Glutamatergic neuron (in vitro differentiated cells): Measurements from ENCODE around the gene ESRRA. TPM values are rescaled to one million over a fixed set of nuclear protein-coding genes. Genes with fewer than 3 reads are reported as not detected.

Experiments used
- DNase-seq: peaks from one replicate; pipeline ENCODE4 v3.0.0; 2022
- H3K27ac Mint-ChIP-seq: one replicate; pipeline ENCODE4 v1.8.0; 2020; ENCODE audit warnings: mild to moderate bottlenecking, mixed read lengths, inconsistent platforms; ENCODE audit not compliant: unreplicated experiment
- H3K27me3 Mint-ChIP-seq: one replicate; pipeline ENCODE4 v1.8.0; 2020; ENCODE audit warnings: mild to moderate bottlenecking, moderate library complexity, mixed read lengths, inconsistent platforms; ENCODE audit not compliant: unreplicated experiment
- H3K36me3 Mint-ChIP-seq: one replicate; pipeline ENCODE4 v1.8.0; 2020; ENCODE audit warnings: mild to moderate bottlenecking, mixed read lengths, inconsistent platforms; ENCODE audit not compliant: unreplicated experiment
- H3K4me1 Mint-ChIP-seq: one replicate; pipeline ENCODE4 v1.8.0; 2020; ENCODE audit warnings: mild to moderate bottlenecking, low read depth, mixed read lengths, inconsistent platforms; ENCODE audit not compliant: unreplicated experiment
- H3K4me3 Mint-ChIP-seq: one replicate; pipeline ENCODE4 v1.8.0; 2020; ENCODE audit warnings: mild to moderate bottlenecking, mixed read lengths, inconsistent platforms; ENCODE audit not compliant: unreplicated experiment
- H3K9me3 Mint-ChIP-seq: one replicate; pipeline ENCODE4 v1.8.0; 2020; ENCODE audit warnings: mild to moderate bottlenecking, moderate library complexity, mixed read lengths, inconsistent platforms; ENCODE audit not compliant: unreplicated experiment
- total RNA-seq: library from RNA; stranded (reverse); fragmentation: NEBNext Ultra II Directional; extraction: Animal tissue kit (Norgen Biotek cat#: 25700); gene quantifications from one replicate; pipeline ENCODE4 v1.2.1, GENCODE V29; 2021; ENCODE audit not compliant: unreplicated experiment
- TF ChIP-seq, protein P1 (sequence below): fragments of 200-600 bp; sonication (generic); IDR thresholded peaks from one replicate; pipeline ENCODE4 v1.5.0; 2021; ENCODE audit not compliant: partially characterized antibody, unreplicated experiment

Gene ESRRA
- total RNA-seq, 1 donor from 2014 or later, result 69.9 TPM

DNA sequence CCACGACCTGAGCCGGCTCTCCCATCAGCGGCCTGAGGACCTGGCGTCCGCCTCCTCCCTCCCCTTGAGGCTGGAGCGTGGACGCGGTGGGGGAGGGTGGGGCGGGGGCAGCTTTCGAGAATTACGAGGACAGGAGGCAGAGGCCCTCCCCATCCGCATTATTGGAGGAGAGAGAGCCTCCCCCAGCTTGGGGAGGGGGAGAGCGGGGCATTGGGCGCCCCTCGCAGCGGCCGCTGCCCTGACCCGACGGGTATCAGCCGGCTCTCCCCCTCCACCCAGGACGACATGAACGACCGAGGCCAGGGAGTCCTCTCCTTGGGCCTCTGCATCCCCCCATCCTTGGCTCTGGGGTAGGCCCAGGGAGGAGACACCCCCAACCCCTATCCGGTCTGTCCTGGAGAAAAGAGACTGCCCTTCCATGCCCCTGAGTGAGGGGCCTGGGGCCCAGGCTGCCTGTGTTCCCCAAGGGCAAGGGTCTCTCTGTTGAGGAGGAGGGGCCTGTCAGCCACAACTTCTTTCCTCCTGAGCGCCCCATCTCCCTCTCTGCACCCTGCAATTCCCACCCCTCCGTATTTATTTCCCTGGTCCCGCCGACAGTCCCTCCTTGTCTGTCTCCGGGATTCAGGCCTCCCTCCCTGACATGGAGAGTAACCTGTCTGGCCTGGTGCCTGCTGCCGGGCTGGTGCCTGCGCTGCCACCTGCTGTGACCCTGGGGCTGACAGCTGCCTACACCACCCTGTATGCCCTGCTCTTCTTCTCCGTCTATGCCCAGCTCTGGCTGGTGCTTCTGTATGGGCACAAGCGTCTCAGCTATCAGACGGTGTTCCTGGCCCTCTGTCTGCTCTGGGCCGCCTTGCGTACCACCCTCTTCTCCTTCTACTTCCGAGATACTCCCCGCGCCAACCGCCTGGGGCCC, 19.2 kb upstream of the ESRRA start:
- H3K4me3 Mint-ChIP-seq, result peak overlapping the region; percentile 86
- peak overlapping the region; percentile 65 for H3K27ac Mint-ChIP-seq
- H3K4me1 Mint-ChIP-seq, result peaks cover 10% of the 10 kb centered on the region
- TF ChIP-seq, protein P1, sequence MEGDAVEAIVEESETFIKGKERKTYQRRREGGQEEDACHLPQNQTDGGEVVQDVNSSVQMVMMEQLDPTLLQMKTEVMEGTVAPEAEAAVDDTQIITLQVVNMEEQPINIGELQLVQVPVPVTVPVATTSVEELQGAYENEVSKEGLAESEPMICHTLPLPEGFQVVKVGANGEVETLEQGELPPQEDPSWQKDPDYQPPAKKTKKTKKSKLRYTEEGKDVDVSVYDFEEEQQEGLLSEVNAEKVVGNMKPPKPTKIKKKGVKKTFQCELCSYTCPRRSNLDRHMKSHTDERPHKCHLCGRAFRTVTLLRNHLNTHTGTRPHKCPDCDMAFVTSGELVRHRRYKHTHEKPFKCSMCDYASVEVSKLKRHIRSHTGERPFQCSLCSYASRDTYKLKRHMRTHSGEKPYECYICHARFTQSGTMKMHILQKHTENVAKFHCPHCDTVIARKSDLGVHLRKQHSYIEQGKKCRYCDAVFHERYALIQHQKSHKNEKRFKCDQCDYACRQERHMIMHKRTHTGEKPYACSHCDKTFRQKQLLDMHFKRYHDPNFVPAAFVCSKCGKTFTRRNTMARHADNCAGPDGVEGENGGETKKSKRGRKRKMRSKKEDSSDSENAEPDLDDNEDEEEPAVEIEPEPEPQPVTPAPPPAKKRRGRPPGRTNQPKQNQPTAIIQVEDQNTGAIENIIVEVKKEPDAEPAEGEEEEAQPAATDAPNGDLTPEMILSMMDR, result no peak
- H3K9me3 Mint-ChIP-seq, result peaks cover 8% of the 10 kb centered on the region
- DNase-seq, result no peak
- peaks cover 5% of the 10 kb centered on the region for H3K36me3 Mint-ChIP-seq
- peaks cover 8% of the 10 kb centered on the region for H3K27me3 Mint-ChIP-seq

DNA sequence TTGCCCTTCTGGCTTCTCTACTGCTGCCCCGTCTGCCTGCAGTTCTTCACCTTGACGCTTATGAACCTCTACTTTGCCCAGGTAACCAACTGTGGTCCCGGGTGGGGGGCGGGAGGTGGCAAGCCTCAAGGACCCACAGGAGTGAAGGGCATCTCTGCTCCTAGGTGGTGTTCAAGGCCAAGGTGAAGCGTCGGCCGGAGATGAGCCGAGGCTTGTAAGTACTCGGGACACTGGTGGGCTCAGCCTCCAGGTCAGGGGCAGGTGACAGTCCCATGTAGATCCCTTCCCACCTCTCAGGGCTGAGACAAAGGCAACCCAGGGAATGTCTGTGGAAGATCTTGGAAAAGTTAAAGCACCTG, 18.5 kb upstream of the ESRRA start:
- peak overlapping the region; percentile 65 for H3K27ac Mint-ChIP-seq
- H3K27me3 Mint-ChIP-seq, result peaks cover 6% of the 10 kb centered on the region
- peaks cover 7% of the 10 kb centered on the region for H3K4me1 Mint-ChIP-seq
- H3K4me3 Mint-ChIP-seq, result peak overlapping the region; percentile 86
- no peak for DNase-seq
- H3K36me3 Mint-ChIP-seq, result peaks cover 5% of the 10 kb centered on the region
- H3K9me3 Mint-ChIP-seq, result peaks cover 8% of the 10 kb centered on the region
- TF ChIP-seq, protein P1, result no peak

DNA sequence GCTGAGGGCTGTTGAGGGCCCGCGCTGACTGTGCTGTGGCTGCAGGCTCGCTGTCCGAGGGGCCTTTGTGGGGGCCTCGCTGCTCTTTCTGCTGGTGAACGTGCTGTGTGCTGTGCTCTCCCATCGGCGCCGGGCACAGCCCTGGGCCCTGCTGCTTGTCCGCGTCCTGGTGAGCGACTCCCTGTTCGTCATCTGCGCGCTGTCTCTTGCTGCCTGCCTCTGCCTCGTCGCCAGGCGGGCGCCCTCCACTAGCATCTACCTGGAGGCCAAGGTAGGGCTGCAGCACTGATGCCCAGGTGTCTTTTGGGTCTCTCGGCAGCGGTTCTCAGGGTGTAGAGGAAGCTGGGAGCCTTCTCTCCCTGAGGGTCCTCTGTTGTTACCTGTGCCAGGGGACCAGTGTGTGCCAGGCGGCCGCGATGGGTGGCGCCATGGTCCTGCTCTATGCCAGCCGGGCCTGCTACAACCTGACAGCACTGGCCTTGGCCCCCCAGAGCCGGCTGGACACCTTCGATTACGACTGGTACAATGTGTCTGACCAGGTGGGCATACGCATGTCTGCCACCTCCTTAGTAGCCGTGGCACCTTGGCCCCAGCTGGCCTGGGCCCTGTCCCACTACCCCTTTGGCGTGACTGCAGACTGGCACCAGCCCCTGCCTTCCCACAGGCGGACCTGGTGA, 17.5 kb upstream of the ESRRA start:
- Mint-ChIP-seq H3K27ac (no peak overlapping the region), H3K9me3 (peaks cover 8% of the 10 kb centered on the region), H3K4me3 (no peak overlapping the region), H3K4me1 (peaks cover 7% of the 10 kb centered on the region), H3K27me3 (peaks cover 9% of the 10 kb centered on the region), H3K36me3 (peaks cover 5% of the 10 kb centered on the region)
- TF ChIP-seq, protein P1, result no peak
- no peak for DNase-seq

DNA sequence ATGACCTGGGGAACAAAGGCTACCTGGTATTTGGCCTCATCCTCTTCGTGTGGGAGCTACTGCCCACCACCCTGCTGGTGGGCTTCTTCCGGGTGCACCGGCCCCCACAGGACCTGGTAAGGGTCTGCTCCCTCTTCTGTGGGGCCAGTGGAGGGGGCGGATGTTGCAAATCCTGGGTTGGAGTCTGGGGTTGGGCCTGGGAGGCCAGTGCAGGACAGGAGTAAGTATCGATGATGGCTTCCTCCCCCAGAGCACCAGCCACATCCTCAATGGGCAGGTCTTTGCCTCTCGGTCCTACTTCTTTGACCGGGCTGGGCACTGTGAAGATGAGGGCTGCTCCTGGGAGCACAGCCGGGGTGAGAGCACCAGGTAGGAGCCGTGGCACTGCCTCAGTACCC, 17.0 kb upstream of the ESRRA start:
- Mint-ChIP-seq H3K27me3 (peaks cover 13% of the 10 kb centered on the region), H3K4me3 (no peak overlapping the region), H3K9me3 (peaks cover 6% of the 10 kb centered on the region), H3K36me3 (peaks cover 5% of the 10 kb centered on the region), H3K4me1 (peaks cover 7% of the 10 kb centered on the region), H3K27ac (no peak overlapping the region)
- DNase-seq, result no peak
- TF ChIP-seq, protein P1, result no peak
